ENCODE results near the gene PRKCE.

GRCh38 chr2:46163098-46163430 lies 511.6 kb downstream of the PRKCE start:
- TF ChIP-seq POLR2A (IDR thresholded peaks at IDR 0.05), result no peak
- TF ChIP-seq CTCF (IDR thresholded peaks at IDR 0.05), result no peak
- TF ChIP-seq POLR2AphosphoS5 (IDR thresholded peaks at IDR 0.05), result no peak
- TF ChIP-seq EP300 (IDR thresholded peaks at IDR 0.05), result no peak
